GM23338 (cell line): Measurements from ENCODE around the gene SLC34A3. TPM values are rescaled to one million over a fixed set of nuclear protein-coding genes. Genes with fewer than 3 reads are reported as not detected.
"Not testable (repeated sequence)": the region's sequence is repeated elsewhere in the genome, so short reads cannot be mapped to it uniquely, and the experiment has no call there.

Experiments used
- ATAC-seq: fragments of 200-7000 bp; cut with Tn5 transposase; 3 replicates; pipeline ENCODE4 v1.9.1; 2020
- DNase-seq: peaks from one replicate; pipeline ENCODE4 v3.0.0-alpha.2; 2015; ENCODE audit warnings: low spot score
- H2AFZ ChIP-seq: fragments of 200-600 bp; sonication (generic); 2 replicates; pipeline ENCODE4 v1.8.0; 2016; ENCODE audit warnings: antibody characterized with exemption, mild to moderate bottlenecking, moderate library complexity
- H3F3A ChIP-seq: fragments of 200-600 bp; sonication (generic); replicated peaks from 2 replicates; pipeline ENCODE4 v1.8.0; 2017; ENCODE audit warnings: antibody characterized with exemption, mixed run types, low read depth
- H3K27ac ChIP-seq: fragments of 200-600 bp; sonication (generic); 2 replicates; pipeline ENCODE4 v1.6.1; 2016; ENCODE audit warnings: low read depth
- H3K27me3 ChIP-seq: fragments of 200-600 bp; sonication (generic); 2 replicates; pipeline ENCODE4 v1.8.0; 2016; ENCODE audit warnings: mild to moderate bottlenecking, mixed run types, moderate library complexity; ENCODE audit not compliant: insufficient read depth
- H3K36me3 ChIP-seq: fragments of 200-600 bp; sonication (generic); 2 replicates; pipeline ENCODE4 v1.8.0; 2016; ENCODE audit warnings: mild to moderate bottlenecking; ENCODE audit not compliant: insufficient read depth
- H3K4me1 ChIP-seq: fragments of 200-600 bp; sonication (generic); 2 replicates; pipeline ENCODE4 v1.8.0; 2016; ENCODE audit warnings: mild to moderate bottlenecking, moderate library complexity; ENCODE audit not compliant: insufficient read depth
- H3K4me2 ChIP-seq: fragments of 200-600 bp; sonication (generic); 2 replicates; pipeline ENCODE4 v1.7.1; 2017; ENCODE audit warnings: mixed run types
- H3K4me3 ChIP-seq: fragments of 200-600 bp; sonication (generic); 2 replicates; pipeline ENCODE4 v1.6.1; 2016; ENCODE audit warnings: mixed run types
- H3K79me2 ChIP-seq: fragments of 200-600 bp; sonication (generic); replicated peaks from 2 replicates; pipeline ENCODE4 v1.8.0; 2017; ENCODE audit warnings: mild to moderate bottlenecking; ENCODE audit not compliant: insufficient read depth
- H3K9me2 ChIP-seq: fragments of 200-600 bp; sonication (generic); 2 replicates; pipeline ENCODE4 v1.8.0; 2017; ENCODE audit not compliant: insufficient read depth
- H4K20me1 ChIP-seq: fragments of 200-600 bp; sonication (generic); replicated peaks from 2 replicates; pipeline ENCODE4 v1.8.0; 2017; ENCODE audit warnings: mild to moderate bottlenecking; ENCODE audit not compliant: insufficient read depth
- H3K27ac Mint-ChIP-seq: 2 replicates; pipeline ENCODE4 v1.8.0; 2020; ENCODE audit warnings: inconsistent platforms, mild to moderate bottlenecking, moderate library complexity, mixed read lengths
- H3K27me3 Mint-ChIP-seq: 3 replicates; pipeline ENCODE4 v1.8.0; 2022; ENCODE audit warnings: low read depth, mild to moderate bottlenecking, moderate library complexity, mixed read lengths, inconsistent platforms; ENCODE audit not compliant: insufficient read depth, poor library complexity
- H3K36me3 Mint-ChIP-seq: 3 replicates; pipeline ENCODE4 v1.8.0; 2021; ENCODE audit warnings: low read depth, mild to moderate bottlenecking, inconsistent platforms, moderate library complexity, mixed read lengths
- H3K4me1 Mint-ChIP-seq: 3 replicates; pipeline ENCODE4 v1.8.0; 2020; ENCODE audit warnings: mild to moderate bottlenecking, inconsistent platforms, mixed read lengths
- H3K4me3 Mint-ChIP-seq: 3 replicates; pipeline ENCODE4 v1.8.0; 2021; ENCODE audit warnings: moderate library complexity, mild to moderate bottlenecking, inconsistent platforms, mixed read lengths
- H3K9me3 Mint-ChIP-seq: 3 replicates; pipeline ENCODE4 v1.8.0; 2020; ENCODE audit warnings: moderate library complexity, mild to moderate bottlenecking, inconsistent platforms, mixed read lengths
- CREB1 ChIP-seq: fragments of 250-450 bp; sonication (Bioruptor Pico); IDR thresholded peaks from 2 replicates; pipeline ENCODE4 v1.5.0; 2020; ENCODE audit warnings: low read depth, mild to moderate bottlenecking, moderate library complexity
- CTCF ChIP-seq, 2 experiments: fragments of 200-600 bp in 1 of 2; sonication (generic) in 1 of 2; conservative IDR thresholded peaks; 2 replicates each; pipeline versions ENCODE4 v1.5.1 to v1.6.1; 2016 to 2017; ENCODE audit warnings: antibody characterized with exemption in 2 of 2, low read depth in 2 of 2, mild to moderate bottlenecking in 2 of 2, moderate library complexity in 1 of 2
- ETS1 ChIP-seq: IDR thresholded peaks from 2 replicates; pipeline ENCODE4 v1.6.1; 2016; ENCODE audit warnings: antibody characterized with exemption
- EZH2 ChIP-seq: fragments of 200-600 bp; sonication (generic); IDR thresholded peaks from one replicate; pipeline ENCODE4 v1.8.0; 2017; ENCODE audit warnings: antibody characterized with exemption, mild to moderate bottlenecking, low read depth; ENCODE audit not compliant: unreplicated experiment
- EZH2phosphoT487 ChIP-seq: fragments of 200-600 bp; sonication (generic); IDR thresholded peaks from one replicate; pipeline ENCODE4 v1.8.1; 2018; ENCODE audit warnings: antibody characterized with exemption; ENCODE audit not compliant: unreplicated experiment
- JUNB ChIP-seq: IDR thresholded peaks from one replicate; pipeline ENCODE4 v1.6.1; 2016; ENCODE audit warnings: antibody characterized with exemption; ENCODE audit not compliant: unreplicated experiment
- NANOG ChIP-seq: IDR thresholded peaks from 2 replicates; pipeline ENCODE4 v1.6.1; 2016; ENCODE audit warnings: antibody characterized with exemption, borderline replicate concordance
- POLR2AphosphoS5 ChIP-seq: IDR thresholded peaks from 2 replicates; pipeline ENCODE4 v1.6.1; 2016; ENCODE audit warnings: antibody characterized with exemption, low read depth
- STAT1 ChIP-seq: IDR thresholded peaks from one replicate; pipeline ENCODE4 v1.6.1; 2016; ENCODE audit warnings: antibody characterized with exemption; ENCODE audit not compliant: unreplicated experiment
- polyA plus RNA-seq: library from polyadenylated mRNA; unstranded; fragments of >200 nt; fragmentation: Nextera tagmentation; extraction: Ambion mirVana; gene quantifications from 2 replicates; pipeline ENCODE4 v1.2.1, GENCODE V29; 2016
- total RNA-seq: library from RNA; depleted of rRNA; stranded (reverse); fragments of >200 nt; shearing (Covaris generic); gene quantifications from 2 replicates; pipeline ENCODE4 v1.2.3, GENCODE V29; 2014

SLC34A3 gene
- total and polyA plus RNA-seq, 2 experiments from 2014 or later = not detected

DNA sequence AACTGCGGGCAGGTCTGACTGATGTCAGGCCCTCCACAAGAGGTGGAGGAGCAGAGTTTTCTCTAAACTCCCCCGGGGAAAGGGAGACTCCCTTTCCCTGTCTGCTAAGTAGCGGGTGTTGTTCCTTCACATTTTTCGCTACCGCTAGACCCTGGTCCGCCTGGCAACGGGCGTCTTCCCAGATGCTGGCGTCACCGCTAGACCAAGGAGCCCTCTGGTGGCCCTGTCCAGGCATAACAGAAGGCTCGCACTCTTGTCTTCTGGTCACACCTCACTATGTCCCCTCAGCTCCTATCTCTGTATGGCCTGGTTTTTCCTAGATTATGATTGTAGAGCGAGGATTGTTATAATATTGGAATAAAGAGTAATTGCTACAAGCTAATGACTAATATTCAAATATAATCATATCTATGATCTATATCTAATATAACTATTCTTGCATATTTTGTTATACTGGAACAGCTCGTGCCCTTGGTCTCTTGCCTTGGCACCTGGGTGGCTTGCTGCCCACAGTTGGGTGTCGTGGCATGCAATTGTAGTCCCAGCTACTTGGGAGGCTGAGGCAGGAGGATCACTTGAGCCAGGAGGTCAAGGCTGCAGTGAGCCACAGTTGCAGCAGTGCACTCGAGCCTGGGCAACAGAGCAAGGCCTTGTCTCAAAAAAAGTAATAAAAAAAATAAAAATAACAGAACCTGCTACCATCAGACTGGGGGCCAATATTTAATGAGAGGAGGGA, 31.6 kb downstream of the SLC34A3 start:
- not testable (repeated sequence) for H3K27me3 Mint-ChIP-seq, H3K79me2 ChIP-seq, H3K4me3 ChIP-seq, H3K4me1 ChIP-seq, H3K9me3 Mint-ChIP-seq, H3K36me3 ChIP-seq, H3K27ac ChIP-seq, DNase-seq, H3K27me3 ChIP-seq, H3K27ac Mint-ChIP-seq, H3K4me1 Mint-ChIP-seq, H3K4me3 Mint-ChIP-seq, H4K20me1 ChIP-seq, H3K4me2 ChIP-seq, H3K9me2 ChIP-seq, H2AFZ ChIP-seq
- TF ChIP-seq CTCF (conservative IDR thresholded peaks at IDR 0.05; ENCODE audit: low read depth in 2 of 2) (peak; percentile 32 to 54; a peak in 3 of 4 replicates), CREB1 (CRISPR knock-in tag) (peak; percentile 60)
- H3K36me3 Mint-ChIP-seq = peaks cover 27% of the 10 kb centered on the region
- 0 out of 2 replicates have a peak, but pooled peaks cover 11% of the 10 kb centered on the region for H3F3A ChIP-seq
- peak; percentile 67 for ATAC-seq

DNA sequence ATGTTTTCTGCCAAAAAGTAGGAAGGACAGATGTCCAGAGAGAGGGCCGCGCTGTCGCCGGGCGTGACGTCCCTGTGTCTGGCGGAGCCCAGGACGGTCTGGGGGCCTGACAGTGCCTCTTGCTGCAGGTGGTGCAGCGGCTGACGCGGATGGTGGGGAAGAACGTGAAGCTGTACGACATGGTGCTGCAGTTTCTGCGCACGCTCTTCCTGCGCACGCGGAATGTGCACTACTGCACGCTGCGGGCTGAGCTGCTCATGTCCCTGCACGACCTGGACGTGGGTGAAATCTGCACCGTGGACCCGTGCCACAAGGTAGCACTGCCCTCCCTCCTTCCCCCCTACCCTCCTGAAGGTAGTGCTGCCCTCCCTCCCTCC, 32.2 kb downstream of the SLC34A3 start:
- ATAC-seq = no peak
- peaks cover 32% of the 10 kb centered on the region for H3K36me3 Mint-ChIP-seq
- H3K27me3 Mint-ChIP-seq = peaks cover 9% of the 10 kb centered on the region
- Histone ChIP-seq H3K36me3 (peaks cover 12% of the 10 kb centered on the region), H4K20me1 (0 out of 2 replicates have a peak, but pooled peaks cover 2% of the 10 kb centered on the region), H3K27me3 (no peaks in the 10 kb centered on the region), H3K4me2 (no peak overlapping the region), H3K27ac (no peak overlapping the region), H3K79me2 (0 out of 2 replicates have a peak, but pooled peaks cover 4% of the 10 kb centered on the region), H3K4me3 (no peak overlapping the region), H3F3A (0 out of 2 replicates have a peak, but pooled peaks cover 11% of the 10 kb centered on the region), H3K9me2 (no peaks in the 10 kb centered on the region), H2AFZ (no peak overlapping the region), H3K4me1 (no peaks in the 10 kb centered on the region)
- DNase-seq = no peak
- H3K9me3 Mint-ChIP-seq = no peaks in the 10 kb centered on the region; the same call in 2 of the 3 replicates
- H3K4me1 Mint-ChIP-seq = peaks cover 4% of the 10 kb centered on the region; the same call in 2 of the 3 replicates
- no peak overlapping the region for H3K4me3 Mint-ChIP-seq
- H3K27ac Mint-ChIP-seq = no peak overlapping the region
- TF ChIP-seq POLR2AphosphoS5 = no peak
- TF ChIP-seq STAT1 = no peak
- no peak for TF ChIP-seq EZH2
- no peak for TF ChIP-seq EZH2phosphoT487
- TF ChIP-seq ETS1 = no peak
- no peak for TF ChIP-seq CTCF (conservative IDR thresholded peaks at IDR 0.05; ENCODE audit: low read depth in 2 of 2)
- TF ChIP-seq NANOG = no peak
- no peak for TF ChIP-seq JUNB
